HUES6 (cell line): ENCODE data around the gene ATP1B2.

Experiments used
- H3K27ac ChIP-seq: 2 replicates; pipeline ENCODE4 v1.7.0; 2013; ENCODE audit warnings: low read depth, mild to moderate bottlenecking, low read length, inconsistent platforms
- H3K27me3 ChIP-seq: 2 replicates; pipeline ENCODE4 v1.6.1; 2013; ENCODE audit warnings: low read length; ENCODE audit not compliant: control insufficient read depth, insufficient read depth
- H3K36me3 ChIP-seq: 2 replicates; pipeline ENCODE4 v1.6.1; 2013; ENCODE audit warnings: low read length; ENCODE audit not compliant: control insufficient read depth, insufficient read depth
- H3K4me1 ChIP-seq: 2 replicates; pipeline ENCODE4 v1.6.1; 2013; ENCODE audit warnings: low read length; ENCODE audit not compliant: control insufficient read depth, insufficient read depth
- H3K4me3 ChIP-seq: 2 replicates; pipeline ENCODE4 v1.5.1; 2013; ENCODE audit warnings: low read depth, low read length
- H3K9ac ChIP-seq: one replicate; pipeline ENCODE4 v1.6.1; 2013; ENCODE audit warnings: mild to moderate bottlenecking, low read length
- H3K9me3 ChIP-seq: 2 replicates; pipeline ENCODE4 v1.6.1; 2013; ENCODE audit warnings: low read depth, low read length; ENCODE audit not compliant: control insufficient read depth, insufficient read depth

Gene ATP1B2, protein sequence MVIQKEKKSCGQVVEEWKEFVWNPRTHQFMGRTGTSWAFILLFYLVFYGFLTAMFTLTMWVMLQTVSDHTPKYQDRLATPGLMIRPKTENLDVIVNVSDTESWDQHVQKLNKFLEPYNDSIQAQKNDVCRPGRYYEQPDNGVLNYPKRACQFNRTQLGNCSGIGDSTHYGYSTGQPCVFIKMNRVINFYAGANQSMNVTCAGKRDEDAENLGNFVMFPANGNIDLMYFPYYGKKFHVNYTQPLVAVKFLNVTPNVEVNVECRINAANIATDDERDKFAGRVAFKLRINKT

DNA sequence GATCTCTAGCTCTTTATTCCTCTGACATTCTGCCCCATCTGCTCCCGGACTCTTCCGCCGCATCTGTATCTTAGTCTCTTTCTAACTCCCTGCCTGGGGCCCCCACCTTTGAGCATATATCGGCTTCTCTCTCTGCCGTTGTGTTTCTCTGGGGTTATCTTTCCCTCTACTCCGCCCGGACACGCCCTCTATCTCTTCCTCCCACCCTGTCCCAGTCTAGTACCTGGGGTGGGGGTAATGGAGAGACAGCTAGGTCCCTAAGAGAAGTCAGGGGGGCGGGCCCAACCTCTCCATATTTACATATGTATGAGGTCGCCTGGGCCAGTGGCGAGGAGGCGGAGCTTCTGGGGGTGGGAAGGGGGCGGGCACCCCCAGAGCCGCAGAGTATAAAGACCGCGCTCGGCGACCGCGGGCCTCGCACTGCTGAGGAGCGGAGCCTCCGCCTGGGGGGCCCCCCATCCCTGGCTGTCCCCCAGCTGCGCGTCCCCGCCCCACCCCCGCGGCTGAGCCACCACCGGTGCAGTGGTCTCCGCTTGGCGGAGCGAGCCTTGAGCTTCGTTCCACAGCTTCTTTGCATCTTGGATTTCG is at the start of gene ATP1B2:
Gene ATP1B2 (plus strand): TSS at position 418 of the 588 bp plus-strand sequence. CDS start 593 bp downstream, outside the sequence.
- Histone ChIP-seq H3K9me3 (no peaks in the 10 kb centered on the region), H3K4me1 (peaks cover 16% of the 10 kb centered on the region), H3K36me3 (no peaks in the 10 kb centered on the region), H3K27me3 (peaks cover 43% of the 10 kb centered on the region), H3K27ac (no peak within 1 kb of the TSS), H3K4me3 (peak within 1 kb of the TSS; percentile 77), H3K9ac (no peak within 1 kb of the TSS)

DNA sequence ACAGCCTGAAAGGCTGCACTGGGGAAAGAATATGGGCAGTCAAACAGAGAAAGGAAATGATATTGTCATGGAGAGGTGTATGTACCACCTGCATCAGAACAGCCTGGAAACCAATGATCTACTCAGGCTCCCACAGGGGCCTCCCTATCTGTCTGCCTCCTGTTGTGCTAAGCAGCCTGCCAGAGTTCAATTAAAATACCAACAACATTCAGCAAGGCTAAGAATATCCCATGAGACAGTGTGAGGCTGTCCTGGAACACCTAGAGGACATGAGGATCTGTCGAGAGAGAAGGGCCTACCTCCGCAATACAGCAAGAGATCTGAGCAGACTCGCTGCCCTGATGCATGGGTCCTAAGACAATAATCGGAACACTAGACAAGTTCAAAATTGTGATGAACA is 44.4 kb upstream of the ATP1B2 start:
- no peak overlapping the region for H3K27ac ChIP-seq
- H3K9ac ChIP-seq, result peak overlapping the region; percentile 6
- H3K9me3 ChIP-seq, result no peaks in the 10 kb centered on the region
- no peak overlapping the region for H3K4me3 ChIP-seq
- no peaks in the 10 kb centered on the region for H3K4me1 ChIP-seq
- H3K27me3 ChIP-seq, result no peaks in the 10 kb centered on the region
- H3K36me3 ChIP-seq, result peaks cover 46% of the 10 kb centered on the region

DNA sequence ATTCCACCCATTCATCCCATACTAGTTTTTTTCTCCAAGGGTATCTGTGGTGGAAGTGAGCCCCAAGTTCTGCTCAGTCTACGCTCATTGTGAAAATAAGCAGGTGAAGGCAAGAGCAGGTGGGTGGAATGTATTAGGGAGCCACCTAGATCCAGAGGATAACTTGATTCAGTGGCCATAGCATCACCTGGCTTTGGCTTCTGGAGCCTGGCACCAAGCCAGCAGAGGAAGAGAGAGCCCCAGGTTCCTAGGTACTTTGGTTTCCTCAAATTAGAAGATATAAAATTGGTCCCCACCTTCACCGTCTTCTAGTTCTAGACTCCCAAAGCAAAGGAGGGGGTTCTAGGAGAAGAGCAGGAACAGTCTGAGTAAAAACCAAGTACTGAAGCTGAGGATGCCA is 40.1 kb upstream of the ATP1B2 start:
- Histone ChIP-seq H3K9ac (no peak overlapping the region), H3K36me3 (peaks cover 14% of the 10 kb centered on the region), H3K27me3 (no peaks in the 10 kb centered on the region), H3K4me1 (peaks cover 15% of the 10 kb centered on the region), H3K27ac (no peak overlapping the region), H3K9me3 (no peaks in the 10 kb centered on the region), H3K4me3 (no peak overlapping the region)

DNA sequence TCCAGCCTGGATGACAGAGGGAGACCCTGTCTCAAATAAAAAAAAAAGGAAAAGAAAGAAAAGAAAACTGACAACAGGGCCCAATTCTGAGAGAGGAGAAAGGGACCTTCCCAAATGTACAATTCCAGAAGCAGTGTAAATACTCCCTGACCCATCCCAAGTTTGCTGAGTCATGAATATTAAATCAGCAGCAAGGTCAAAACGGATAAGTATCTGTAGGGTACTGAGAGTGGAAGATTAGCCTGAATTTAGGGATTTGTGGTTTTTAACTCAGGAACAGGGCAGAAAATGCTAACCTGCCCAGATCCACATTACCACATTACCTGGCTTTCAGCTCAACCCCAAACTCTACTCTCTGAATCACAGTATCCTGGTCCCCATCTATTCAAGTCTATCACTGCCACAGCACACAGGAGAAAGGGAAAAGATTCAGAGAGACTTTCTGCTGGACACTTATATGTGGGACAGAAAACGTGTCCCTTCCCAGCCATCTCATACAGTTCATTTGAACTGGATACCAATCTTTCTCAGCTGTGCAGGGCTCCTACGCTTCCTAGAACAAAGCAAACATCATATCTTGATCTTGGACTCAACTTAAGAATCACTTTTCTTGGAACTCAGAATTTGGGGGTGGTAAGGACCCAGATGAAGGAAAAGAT is 39.0 kb upstream of the ATP1B2 start:
- Histone ChIP-seq H3K9me3 (no peaks in the 10 kb centered on the region), H3K36me3 (peaks cover 12% of the 10 kb centered on the region), H3K27me3 (no peaks in the 10 kb centered on the region), H3K27ac (no peak overlapping the region), H3K9ac (no peak overlapping the region), H3K4me1 (peaks cover 15% of the 10 kb centered on the region), H3K4me3 (no peak overlapping the region)

DNA sequence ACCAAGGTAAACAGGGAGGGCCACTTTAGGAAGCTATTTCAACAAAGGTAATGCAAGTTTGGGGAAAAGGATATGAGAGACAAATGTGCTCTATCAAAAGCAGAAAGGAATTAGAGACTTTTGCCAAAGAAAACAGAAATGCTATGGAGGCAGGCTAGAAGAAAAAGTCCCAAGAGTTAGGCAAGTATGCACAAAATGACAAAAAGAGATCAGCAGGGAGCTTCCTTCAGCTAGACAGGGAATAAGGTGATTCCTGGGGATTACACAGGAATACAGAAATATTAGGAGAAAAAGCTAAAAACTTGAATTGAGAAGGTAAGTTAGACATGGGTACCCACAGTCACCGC is 38.5 kb upstream of the ATP1B2 start:
- Histone ChIP-seq H3K27ac (no peak overlapping the region), H3K4me1 (peaks cover 15% of the 10 kb centered on the region), H3K27me3 (no peaks in the 10 kb centered on the region), H3K9me3 (no peaks in the 10 kb centered on the region), H3K4me3 (no peak overlapping the region), H3K36me3 (peaks cover 12% of the 10 kb centered on the region), H3K9ac (no peak overlapping the region)

DNA sequence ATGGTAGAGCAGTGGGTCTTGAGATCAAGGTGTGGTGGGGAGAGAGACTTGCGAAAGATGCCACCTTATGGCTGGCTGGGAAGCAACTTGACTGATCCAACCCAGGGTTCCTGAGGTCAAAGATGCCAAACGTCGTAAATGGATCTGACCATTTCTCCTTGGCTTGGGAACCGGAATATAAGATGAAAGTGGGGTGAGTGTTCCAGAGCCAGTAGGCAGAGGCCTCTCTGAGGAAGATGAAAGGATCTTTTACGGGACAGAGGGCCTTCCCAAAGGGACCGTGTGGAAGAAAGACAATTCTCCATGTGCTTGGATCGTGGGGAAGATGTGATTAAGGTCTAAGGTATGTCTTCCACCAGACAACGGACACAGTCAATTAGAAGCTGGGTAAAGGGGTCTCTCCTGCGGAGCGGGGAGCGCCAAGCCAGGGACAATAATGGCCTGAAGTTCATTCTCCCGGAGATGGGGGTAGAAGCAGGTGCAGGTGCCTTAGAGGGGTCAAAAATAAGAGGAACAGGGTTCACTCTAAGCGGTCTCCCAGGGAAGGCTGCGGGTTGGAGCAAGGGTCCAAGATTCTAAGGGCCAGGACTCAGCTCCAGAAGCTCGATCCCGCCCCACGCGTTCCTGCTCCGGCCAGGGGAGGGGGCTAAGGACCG is 36.8 kb upstream of the ATP1B2 start:
- no peaks in the 10 kb centered on the region for H3K9me3 ChIP-seq
- peak overlapping the region; percentile 84 for H3K4me3 ChIP-seq
- H3K27ac ChIP-seq, result peak overlapping the region; percentile 65; the same call in 1 of the 2 replicates
- no peaks in the 10 kb centered on the region for H3K27me3 ChIP-seq
- H3K9ac ChIP-seq, result peak overlapping the region; percentile 76
- peaks cover 7% of the 10 kb centered on the region for H3K36me3 ChIP-seq
- peaks cover 15% of the 10 kb centered on the region for H3K4me1 ChIP-seq

DNA sequence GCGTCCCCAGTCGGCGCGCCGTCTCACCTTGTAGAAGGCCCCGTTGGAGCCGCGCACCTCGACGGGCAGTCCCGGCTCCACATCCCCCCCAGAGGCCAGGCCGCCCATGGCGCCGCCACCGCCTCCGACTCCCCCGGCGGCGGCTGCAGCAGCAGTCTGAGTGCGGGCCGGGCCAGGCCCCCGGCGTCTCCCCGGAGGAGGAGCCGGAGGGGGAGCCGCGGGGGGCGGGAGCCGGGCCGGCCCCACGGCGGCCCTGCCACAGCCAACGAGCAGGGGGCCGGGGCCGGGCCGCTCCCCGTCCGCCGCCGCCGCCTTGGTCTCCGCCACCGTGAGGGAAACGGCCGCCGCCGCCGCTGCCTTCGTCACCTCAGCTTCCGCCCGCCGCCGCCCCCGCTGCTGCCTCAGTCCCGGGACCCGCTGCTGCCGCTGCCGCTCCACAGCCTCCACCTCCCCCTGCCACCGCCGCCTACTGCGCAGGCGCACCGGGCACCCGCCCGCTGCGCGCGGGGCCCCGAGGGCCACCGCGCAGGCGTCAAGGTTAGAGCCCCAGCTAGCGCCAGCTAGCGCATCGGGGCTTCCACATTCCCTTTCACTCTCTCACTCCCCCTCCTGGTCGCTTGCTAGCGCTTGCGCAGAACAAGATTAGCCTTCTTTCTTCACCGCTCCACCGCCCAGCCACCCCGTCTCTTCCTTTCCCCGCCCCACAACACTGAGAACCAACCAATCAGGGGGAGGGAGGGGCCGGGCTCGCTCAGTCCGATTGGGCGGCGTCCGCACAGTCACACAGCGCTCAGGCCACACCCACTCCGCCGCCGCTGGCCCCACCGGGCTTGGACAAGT is 36.1 kb upstream of the ATP1B2 start, which contains the start of gene FXR2:
Gene FXR2 (minus strand): TSS at position 473 of the 840 bp plus-strand sequence. CDS start 365 bp downstream, at position 108.
- Histone ChIP-seq H3K9ac (peak within 1 kb of the TSS; percentile 76), H3K4me1 (peaks cover 15% of the 10 kb centered on the region)

DNA sequence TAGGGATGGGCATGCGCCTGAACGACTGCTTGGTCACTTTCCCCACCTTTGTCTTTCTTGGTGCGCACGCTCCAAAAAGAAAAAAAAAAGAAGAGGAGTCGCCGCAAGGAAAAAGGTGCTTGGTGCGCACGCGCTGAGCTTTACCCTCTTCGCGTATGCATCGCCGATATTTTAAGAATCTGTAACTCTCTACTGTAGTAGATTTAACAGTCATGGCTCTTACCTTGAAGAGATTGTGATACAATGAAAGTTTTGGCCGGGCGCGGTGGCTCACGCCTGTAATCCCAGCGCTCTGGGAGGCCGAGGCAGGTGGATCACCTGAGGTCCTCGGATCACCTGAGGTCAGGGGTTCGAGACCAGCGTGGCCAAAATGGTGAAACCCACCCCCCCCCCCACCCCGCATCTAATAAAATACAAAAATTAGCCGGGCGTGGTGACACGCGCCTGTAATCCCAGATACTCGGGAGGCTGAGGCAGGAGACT is 35.4 kb upstream of the ATP1B2 start:
- H3K4me1 ChIP-seq, result peaks cover 15% of the 10 kb centered on the region
- no peak overlapping the region for H3K27ac ChIP-seq
- no peaks in the 10 kb centered on the region for H3K27me3 ChIP-seq
- no peaks in the 10 kb centered on the region for H3K9me3 ChIP-seq
- peak overlapping the region; percentile 31 for H3K9ac ChIP-seq
- peaks cover 7% of the 10 kb centered on the region for H3K36me3 ChIP-seq
- H3K4me3 ChIP-seq, result peak overlapping the region; percentile 60

More for the DNA sequence above, 36.1 kb upstream of the ATP1B2 start, which contains the start of gene FXR2:
- Histone ChIP-seq H3K4me3 (peak within 1 kb of the TSS; percentile 84), H3K9me3 (no peaks in the 10 kb centered on the region), H3K27me3 (no peaks in the 10 kb centered on the region), H3K27ac (peak within 1 kb of the TSS; percentile 65; the same call in 1 of the 2 replicates), H3K36me3 (peaks cover 7% of the 10 kb centered on the region)

DNA sequence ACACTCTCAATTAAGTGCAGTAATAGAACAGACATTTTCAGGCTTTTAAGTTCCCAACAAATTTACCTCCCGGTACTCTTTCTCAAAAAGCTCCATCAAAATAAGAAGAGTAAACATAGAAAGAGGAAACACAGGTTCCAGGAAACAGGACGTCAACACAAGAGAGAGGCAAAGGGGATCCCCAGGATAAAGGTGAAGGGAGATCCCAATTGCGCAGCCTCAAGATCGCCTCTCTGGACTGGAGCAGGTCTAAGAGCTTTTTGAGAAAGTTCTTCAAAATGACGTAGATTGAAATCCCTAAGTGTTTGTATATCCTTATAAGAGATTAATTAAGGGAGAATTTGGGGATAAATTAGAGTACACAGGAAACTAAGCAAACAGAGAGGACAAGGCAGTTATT is 32.1 kb upstream of the ATP1B2 start:
- peaks cover under 1% of the 10 kb centered on the region for H3K4me1 ChIP-seq
- H3K27me3 ChIP-seq, result no peaks in the 10 kb centered on the region
- H3K9me3 ChIP-seq, result no peaks in the 10 kb centered on the region
- H3K4me3 ChIP-seq, result no peak overlapping the region
- H3K9ac ChIP-seq, result no peak overlapping the region
- H3K27ac ChIP-seq, result no peak overlapping the region
- no peaks in the 10 kb centered on the region for H3K36me3 ChIP-seq

DNA sequence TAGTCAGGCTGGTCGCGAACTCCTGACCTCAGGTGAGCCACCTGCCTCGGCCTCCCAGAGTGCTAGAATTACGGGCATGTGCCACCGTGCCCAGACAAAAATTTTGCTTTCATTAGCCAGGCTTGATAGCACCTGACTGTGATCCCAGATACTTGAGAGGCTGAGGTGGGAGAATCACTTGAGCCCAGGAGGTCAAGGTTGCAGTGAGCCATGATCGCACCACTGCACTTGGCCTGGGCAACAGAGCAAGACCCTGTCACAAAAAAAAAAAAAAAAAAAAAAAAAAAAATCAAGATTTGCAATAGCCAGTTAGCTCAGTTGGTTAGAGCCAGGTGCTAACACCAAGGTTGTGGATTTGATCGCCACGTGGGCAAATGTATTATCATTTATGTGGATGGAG is 29.9 kb upstream of the ATP1B2 start:
- H3K27me3 ChIP-seq, result no peaks in the 10 kb centered on the region
- no peak overlapping the region for H3K27ac ChIP-seq
- H3K36me3 ChIP-seq, result peaks cover under 1% of the 10 kb centered on the region; the same call in 1 of the 2 replicates
- no peaks in the 10 kb centered on the region for H3K9me3 ChIP-seq
- no peak overlapping the region for H3K9ac ChIP-seq
- H3K4me1 ChIP-seq, result no peaks in the 10 kb centered on the region
- no peak overlapping the region for H3K4me3 ChIP-seq
